Measurements from ENCODE around the gene MAPK4. TPM values are rescaled to one million over a fixed set of nuclear protein-coding genes. Genes with fewer than 3 reads are reported as not detected.
"Not testable (repeated sequence)": the region's sequence is repeated elsewhere in the genome, so short reads cannot be mapped to it uniquely, and the experiment has no call there.

MAPK4 gene
- total RNA-seq, 2 donors from 2014 or later = not detected

GRCh38 chr18:50582500-50582899 is 22.6 kb downstream of the MAPK4 start:
- no peak for ATAC-seq

GRCh38 chr18:50586710-50587109 is 26.8 kb downstream of the MAPK4 start:
- H3K27ac Mint-ChIP-seq = no peak overlapping the region

More at GRCh38 chr18:50582500-50582899, 22.6 kb downstream of the MAPK4 start:
- no peak for DNase-seq
- H3K4me1 Mint-ChIP-seq = no peaks in the 10 kb centered on the region
- H3K27me3 Mint-ChIP-seq = peaks cover 19% of the 10 kb centered on the region
- no peak overlapping the region for H3K4me3 Mint-ChIP-seq
- peaks cover 6% of the 10 kb centered on the region for H3K9me3 ChIP-seq (ENCODE audit: control insufficient read depth, low read length, poor library complexity, severe bottlenecking)
- H3K27ac Mint-ChIP-seq = no peak overlapping the region
- H3K36me3 Mint-ChIP-seq (ENCODE audit: low read depth) = no peaks in the 10 kb centered on the region

GRCh38 chr18:50590593-50590992 is 30.7 kb downstream of the MAPK4 start:
- no peak overlapping the region for H3K27ac Mint-ChIP-seq
- no peak overlapping the region for H3K4me3 Mint-ChIP-seq
- no peaks in the 10 kb centered on the region for H3K4me1 Mint-ChIP-seq
- no peaks in the 10 kb centered on the region for H3K9me3 ChIP-seq (ENCODE audit: control insufficient read depth, low read length, poor library complexity, severe bottlenecking)
- no peaks in the 10 kb centered on the region for H3K36me3 Mint-ChIP-seq (ENCODE audit: low read depth)
- peaks cover 15% of the 10 kb centered on the region for H3K27me3 Mint-ChIP-seq
- DNase-seq = no peak
- no peak for ATAC-seq

More at GRCh38 chr18:50586710-50587109, 26.8 kb downstream of the MAPK4 start:
- no peak for ATAC-seq
- H3K9me3 ChIP-seq (ENCODE audit: control insufficient read depth, low read length, poor library complexity, severe bottlenecking) = peaks cover 6% of the 10 kb centered on the region
- H3K27me3 Mint-ChIP-seq = peaks cover 1% of the 10 kb centered on the region
- no peak overlapping the region for H3K4me3 Mint-ChIP-seq
- DNase-seq = no peak
- no peaks in the 10 kb centered on the region for H3K36me3 Mint-ChIP-seq (ENCODE audit: low read depth)
- H3K4me1 Mint-ChIP-seq = no peaks in the 10 kb centered on the region

GRCh38 chr18:50594012-50594411 is 34.1 kb downstream of the MAPK4 start:
- no peaks in the 10 kb centered on the region for H3K36me3 Mint-ChIP-seq (ENCODE audit: low read depth)
- H3K27me3 Mint-ChIP-seq = peaks cover 26% of the 10 kb centered on the region
- H3K27ac Mint-ChIP-seq = no peak overlapping the region
- no peak for ATAC-seq
- H3K9me3 ChIP-seq (ENCODE audit: control insufficient read depth, low read length, poor library complexity, severe bottlenecking) = no peaks in the 10 kb centered on the region
- no peak for DNase-seq
- no peaks in the 10 kb centered on the region for H3K4me1 Mint-ChIP-seq
- H3K4me3 Mint-ChIP-seq = no peak overlapping the region

GRCh38 chr18:50594942-50595341 is 35.1 kb downstream of the MAPK4 start:
- Mint-ChIP-seq H3K27me3 (peaks cover 26% of the 10 kb centered on the region), H3K27ac (no peak overlapping the region), H3K4me1 (no peaks in the 10 kb centered on the region), H3K36me3 (ENCODE audit: low read depth) (no peaks in the 10 kb centered on the region), H3K4me3 (no peak overlapping the region)
- H3K9me3 ChIP-seq (ENCODE audit: control insufficient read depth, low read length, poor library complexity, severe bottlenecking) = no peaks in the 10 kb centered on the region
- no peak for ATAC-seq
- DNase-seq = no peak

- Mint-ChIP-seq H3K27ac (no peak overlapping the region), H3K4me1 (no peaks in the 10 kb centered on the region), H3K36me3 (ENCODE audit: low read depth) (no peaks in the 10 kb centered on the region), H3K27me3 (peaks cover 24% of the 10 kb centered on the region), H3K4me3 (no peak overlapping the region)
- ATAC-seq = no peak
- DNase-seq = no peak
- H3K9me3 ChIP-seq (ENCODE audit: control insufficient read depth, low read length, poor library complexity, severe bottlenecking) = no peaks in the 10 kb centered on the region
Measured at GRCh38 chr18:50602466-50602865, 42.6 kb downstream of the MAPK4 start.

- Mint-ChIP-seq H3K36me3 (ENCODE audit: low read depth) (no peaks in the 10 kb centered on the region), H3K4me1 (no peaks in the 10 kb centered on the region), H3K27ac (no peak overlapping the region), H3K27me3 (peaks cover 9% of the 10 kb centered on the region), H3K4me3 (no peak overlapping the region)
- no peaks in the 10 kb centered on the region for H3K9me3 ChIP-seq (ENCODE audit: control insufficient read depth, low read length, poor library complexity, severe bottlenecking)
- DNase-seq = no peak
- ATAC-seq = no peak
Measured at GRCh38 chr18:50606609-50607008, 46.7 kb downstream of the MAPK4 start.

- no peaks in the 10 kb centered on the region for H3K9me3 ChIP-seq (ENCODE audit: control insufficient read depth, low read length, poor library complexity, severe bottlenecking)
- no peaks in the 10 kb centered on the region for H3K4me1 Mint-ChIP-seq
- no peak overlapping the region for H3K27ac Mint-ChIP-seq
- no peak overlapping the region for H3K4me3 Mint-ChIP-seq
- ATAC-seq = no peak
- DNase-seq = no peak
- H3K27me3 Mint-ChIP-seq = peaks cover 9% of the 10 kb centered on the region
- no peaks in the 10 kb centered on the region for H3K36me3 Mint-ChIP-seq (ENCODE audit: low read depth)
Measured at GRCh38 chr18:50607378-50607926, 47.6 kb downstream of the MAPK4 start.

- H3K27me3 Mint-ChIP-seq; ATAC-seq; H3K4me3 Mint-ChIP-seq; H3K9me3 ChIP-seq (ENCODE audit: control insufficient read depth, low read length, poor library complexity, severe bottlenecking); H3K27ac Mint-ChIP-seq; H3K36me3 Mint-ChIP-seq (ENCODE audit: low read depth); DNase-seq; H3K4me1 Mint-ChIP-seq: not testable (repeated sequence)
Measured at GRCh38 chr18:50609171-50609570, 49.3 kb downstream of the MAPK4 start.

- no peaks in the 10 kb centered on the region for H3K9me3 ChIP-seq (ENCODE audit: control insufficient read depth, low read length, poor library complexity, severe bottlenecking)
- no peaks in the 10 kb centered on the region for H3K36me3 Mint-ChIP-seq (ENCODE audit: low read depth)
- H3K27me3 Mint-ChIP-seq = peaks cover 10% of the 10 kb centered on the region
- no peak overlapping the region for H3K27ac Mint-ChIP-seq
- ATAC-seq (no peak), DNase-seq (no peak)
- no peak overlapping the region for H3K4me3 Mint-ChIP-seq
- H3K4me1 Mint-ChIP-seq = no peaks in the 10 kb centered on the region
Measured at GRCh38 chr18:50610349-50610748, 50.5 kb downstream of the MAPK4 start.

- no peak for DNase-seq
- no peaks in the 10 kb centered on the region for H3K4me1 Mint-ChIP-seq
Measured at GRCh38 chr18:50611529-50611941, 51.6 kb downstream of the MAPK4 start.

GRCh38 chr18:50614838-50615237 is 55.0 kb downstream of the MAPK4 start:
- H3K27me3 Mint-ChIP-seq = peaks cover 23% of the 10 kb centered on the region
- DNase-seq (no peak), ATAC-seq (no peak)
- no peaks in the 10 kb centered on the region for H3K4me1 Mint-ChIP-seq
- no peak overlapping the region for H3K27ac Mint-ChIP-seq
- no peak overlapping the region for H3K4me3 Mint-ChIP-seq
- H3K9me3 ChIP-seq (ENCODE audit: control insufficient read depth, low read length, poor library complexity, severe bottlenecking) = no peaks in the 10 kb centered on the region
- no peaks in the 10 kb centered on the region for H3K36me3 Mint-ChIP-seq (ENCODE audit: low read depth)

More at GRCh38 chr18:50611529-50611941, 51.6 kb downstream of the MAPK4 start:
- Mint-ChIP-seq H3K36me3 (ENCODE audit: low read depth) (no peaks in the 10 kb centered on the region), H3K27me3 (peaks cover 16% of the 10 kb centered on the region), H3K4me3 (no peak overlapping the region), H3K27ac (no peak overlapping the region)
- no peaks in the 10 kb centered on the region for H3K9me3 ChIP-seq (ENCODE audit: control insufficient read depth, low read length, poor library complexity, severe bottlenecking)
- ATAC-seq = no peak

GRCh38 chr18:50616484-50617048 is 56.7 kb downstream of the MAPK4 start:
- no peaks in the 10 kb centered on the region for H3K4me1 Mint-ChIP-seq
- ATAC-seq (no peak), DNase-seq (no peak)
- H3K27me3 Mint-ChIP-seq = peaks cover 26% of the 10 kb centered on the region
- H3K9me3 ChIP-seq (ENCODE audit: control insufficient read depth, low read length, poor library complexity, severe bottlenecking) = no peaks in the 10 kb centered on the region
- no peak overlapping the region for H3K4me3 Mint-ChIP-seq
- no peak overlapping the region for H3K27ac Mint-ChIP-seq
- H3K36me3 Mint-ChIP-seq (ENCODE audit: low read depth) = no peaks in the 10 kb centered on the region

- H3K36me3 Mint-ChIP-seq (ENCODE audit: low read depth) = no peaks in the 10 kb centered on the region
- no peak overlapping the region for H3K4me3 Mint-ChIP-seq
- peaks cover 34% of the 10 kb centered on the region for H3K27me3 Mint-ChIP-seq
- DNase-seq = no peak
- no peak overlapping the region for H3K27ac Mint-ChIP-seq
- ATAC-seq = no peak
- no peaks in the 10 kb centered on the region for H3K4me1 Mint-ChIP-seq
- H3K9me3 ChIP-seq (ENCODE audit: control insufficient read depth, low read length, poor library complexity, severe bottlenecking) = no peaks in the 10 kb centered on the region
Measured at GRCh38 chr18:50619861-50620275, 60.0 kb downstream of the MAPK4 start.
